ENCODE results near the gene SLC37A1.

SLC37A1 gene

DNA sequence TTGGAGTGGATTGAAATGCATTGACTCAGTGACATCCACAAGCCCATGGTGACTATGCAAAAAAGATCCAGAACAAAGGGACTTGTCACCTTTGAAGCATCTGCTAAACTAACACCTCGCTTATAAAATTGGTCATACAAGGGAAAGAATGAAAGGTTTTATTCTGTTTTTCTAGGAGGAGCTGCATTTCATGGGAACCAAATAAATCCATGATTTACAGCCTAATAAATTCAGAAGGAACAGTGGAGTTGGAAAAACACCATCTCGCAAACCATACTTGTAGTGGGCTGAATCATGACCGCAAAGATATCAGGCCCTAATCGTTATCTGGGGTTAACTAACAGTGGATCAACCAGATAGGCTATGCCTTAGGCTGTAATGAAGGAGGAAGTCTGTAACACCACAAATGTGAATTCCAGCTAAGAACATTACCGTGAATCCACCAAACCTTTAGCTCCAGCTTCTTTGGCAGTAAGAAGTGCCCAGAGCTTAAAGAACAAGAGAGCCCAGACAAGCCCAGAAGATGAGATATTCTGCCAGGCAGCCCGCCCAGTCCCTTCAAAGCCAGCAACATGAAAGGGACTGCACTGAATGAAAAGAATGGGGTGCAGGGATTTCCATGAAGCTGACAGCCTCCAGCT, 45.0 kb upstream of the SLC37A1 start (continued):
- TF ChIP-seq ZNF544 (tag by site-specific recombination; IDR thresholded peaks at IDR 0.05) (no peak), ZNF600 (tag by site-specific recombination; IDR thresholded peaks at IDR 0.05) (0 out of 2 replicates have a peak, but pooled peaks have one; percentile 50), ZNF561 (tag by site-specific recombination; IDR thresholded peaks at IDR 0.05; ENCODE audit: borderline replicate concordance) (peak; percentile 21; the same call in 1 of the 2 replicates), ZNF423 (tag by site-specific recombination; IDR thresholded peaks at IDR 0.05) (peak; percentile 59; the same call in 1 of the 2 replicates), ZNF610 (tag by site-specific recombination; IDR thresholded peaks at IDR 0.05; ENCODE audit: borderline replicate concordance) (no peak), FEZF1 (tag by site-specific recombination; IDR thresholded peaks at IDR 0.05) (peak; percentile 90), SP7 (tag by site-specific recombination; IDR thresholded peaks at IDR 0.05) (peak; percentile 53; the same call in 1 of the 2 replicates), ZNF707 (tag by site-specific recombination; IDR thresholded peaks at IDR 0.05) (no peak)
- TF ChIP-seq, protein P1, sequence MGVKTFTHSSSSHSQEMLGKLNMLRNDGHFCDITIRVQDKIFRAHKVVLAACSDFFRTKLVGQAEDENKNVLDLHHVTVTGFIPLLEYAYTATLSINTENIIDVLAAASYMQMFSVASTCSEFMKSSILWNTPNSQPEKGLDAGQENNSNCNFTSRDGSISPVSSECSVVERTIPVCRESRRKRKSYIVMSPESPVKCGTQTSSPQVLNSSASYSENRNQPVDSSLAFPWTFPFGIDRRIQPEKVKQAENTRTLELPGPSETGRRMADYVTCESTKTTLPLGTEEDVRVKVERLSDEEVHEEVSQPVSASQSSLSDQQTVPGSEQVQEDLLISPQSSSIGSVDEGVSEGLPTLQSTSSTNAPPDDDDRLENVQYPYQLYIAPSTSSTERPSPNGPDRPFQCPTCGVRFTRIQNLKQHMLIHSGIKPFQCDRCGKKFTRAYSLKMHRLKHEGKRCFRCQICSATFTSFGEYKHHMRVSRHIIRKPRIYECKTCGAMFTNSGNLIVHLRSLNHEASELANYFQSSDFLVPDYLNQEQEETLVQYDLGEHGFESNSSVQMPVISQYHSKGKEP (tag by site-specific recombination; IDR thresholded peaks at IDR 0.05) = 0 out of 2 replicates have a peak, but pooled peaks have one; percentile 6
- TF ChIP-seq, protein P2, sequence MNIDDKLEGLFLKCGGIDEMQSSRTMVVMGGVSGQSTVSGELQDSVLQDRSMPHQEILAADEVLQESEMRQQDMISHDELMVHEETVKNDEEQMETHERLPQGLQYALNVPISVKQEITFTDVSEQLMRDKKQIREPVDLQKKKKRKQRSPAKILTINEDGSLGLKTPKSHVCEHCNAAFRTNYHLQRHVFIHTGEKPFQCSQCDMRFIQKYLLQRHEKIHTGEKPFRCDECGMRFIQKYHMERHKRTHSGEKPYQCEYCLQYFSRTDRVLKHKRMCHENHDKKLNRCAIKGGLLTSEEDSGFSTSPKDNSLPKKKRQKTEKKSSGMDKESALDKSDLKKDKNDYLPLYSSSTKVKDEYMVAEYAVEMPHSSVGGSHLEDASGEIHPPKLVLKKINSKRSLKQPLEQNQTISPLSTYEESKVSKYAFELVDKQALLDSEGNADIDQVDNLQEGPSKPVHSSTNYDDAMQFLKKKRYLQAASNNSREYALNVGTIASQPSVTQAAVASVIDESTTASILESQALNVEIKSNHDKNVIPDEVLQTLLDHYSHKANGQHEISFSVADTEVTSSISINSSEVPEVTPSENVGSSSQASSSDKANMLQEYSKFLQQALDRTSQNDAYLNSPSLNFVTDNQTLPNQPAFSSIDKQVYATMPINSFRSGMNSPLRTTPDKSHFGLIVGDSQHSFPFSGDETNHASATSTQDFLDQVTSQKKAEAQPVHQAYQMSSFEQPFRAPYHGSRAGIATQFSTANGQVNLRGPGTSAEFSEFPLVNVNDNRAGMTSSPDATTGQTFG (tag by site-specific recombination; IDR thresholded peaks at IDR 0.05; ENCODE audit: borderline replicate concordance) = no peak
- TF ChIP-seq, protein P3, sequence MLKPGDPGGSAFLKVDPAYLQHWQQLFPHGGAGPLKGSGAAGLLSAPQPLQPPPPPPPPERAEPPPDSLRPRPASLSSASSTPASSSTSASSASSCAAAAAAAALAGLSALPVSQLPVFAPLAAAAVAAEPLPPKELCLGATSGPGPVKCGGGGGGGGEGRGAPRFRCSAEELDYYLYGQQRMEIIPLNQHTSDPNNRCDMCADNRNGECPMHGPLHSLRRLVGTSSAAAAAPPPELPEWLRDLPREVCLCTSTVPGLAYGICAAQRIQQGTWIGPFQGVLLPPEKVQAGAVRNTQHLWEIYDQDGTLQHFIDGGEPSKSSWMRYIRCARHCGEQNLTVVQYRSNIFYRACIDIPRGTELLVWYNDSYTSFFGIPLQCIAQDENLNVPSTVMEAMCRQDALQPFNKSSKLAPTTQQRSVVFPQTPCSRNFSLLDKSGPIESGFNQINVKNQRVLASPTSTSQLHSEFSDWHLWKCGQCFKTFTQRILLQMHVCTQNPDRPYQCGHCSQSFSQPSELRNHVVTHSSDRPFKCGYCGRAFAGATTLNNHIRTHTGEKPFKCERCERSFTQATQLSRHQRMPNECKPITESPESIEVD (tag by site-specific recombination; IDR thresholded peaks at IDR 0.05) = peak; percentile 62; the same call in 1 of the 2 replicates
- TF ChIP-seq, protein P4, sequence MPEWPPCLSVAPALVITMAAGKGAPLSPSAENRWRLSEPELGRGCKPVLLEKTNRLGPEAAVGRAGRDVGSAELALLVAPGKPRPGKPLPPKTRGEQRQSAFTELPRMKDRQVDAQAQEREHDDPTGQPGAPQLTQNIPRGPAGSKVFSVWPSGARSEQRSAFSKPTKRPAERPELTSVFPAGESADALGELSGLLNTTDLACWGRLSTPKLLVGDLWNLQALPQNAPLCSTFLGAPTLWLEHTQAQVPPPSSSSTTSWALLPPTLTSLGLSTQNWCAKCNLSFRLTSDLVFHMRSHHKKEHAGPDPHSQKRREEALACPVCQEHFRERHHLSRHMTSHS (tag by site-specific recombination; IDR thresholded peaks at IDR 0.05) = peak; percentile 84

DNA sequence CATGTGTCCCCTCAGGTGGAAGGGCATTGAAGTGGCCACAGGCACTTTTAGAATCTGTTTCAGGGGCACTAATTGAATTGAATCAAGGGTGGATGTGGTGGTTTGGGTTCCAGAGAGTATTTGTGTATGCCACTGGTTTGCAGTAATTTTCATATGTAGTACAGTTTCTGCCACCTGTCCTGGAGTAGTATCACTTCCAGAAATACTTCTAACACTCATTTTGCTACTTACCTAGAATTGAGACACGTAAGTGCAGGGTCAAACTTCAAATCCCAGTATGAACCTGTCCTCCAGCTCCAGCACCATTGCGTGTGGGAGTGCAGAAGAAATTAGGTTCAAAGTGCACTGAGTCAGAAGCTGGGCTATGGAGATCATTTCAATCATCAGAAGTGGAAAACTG, 44.4 kb upstream of the SLC37A1 start:
- TF ChIP-seq, protein P5, sequence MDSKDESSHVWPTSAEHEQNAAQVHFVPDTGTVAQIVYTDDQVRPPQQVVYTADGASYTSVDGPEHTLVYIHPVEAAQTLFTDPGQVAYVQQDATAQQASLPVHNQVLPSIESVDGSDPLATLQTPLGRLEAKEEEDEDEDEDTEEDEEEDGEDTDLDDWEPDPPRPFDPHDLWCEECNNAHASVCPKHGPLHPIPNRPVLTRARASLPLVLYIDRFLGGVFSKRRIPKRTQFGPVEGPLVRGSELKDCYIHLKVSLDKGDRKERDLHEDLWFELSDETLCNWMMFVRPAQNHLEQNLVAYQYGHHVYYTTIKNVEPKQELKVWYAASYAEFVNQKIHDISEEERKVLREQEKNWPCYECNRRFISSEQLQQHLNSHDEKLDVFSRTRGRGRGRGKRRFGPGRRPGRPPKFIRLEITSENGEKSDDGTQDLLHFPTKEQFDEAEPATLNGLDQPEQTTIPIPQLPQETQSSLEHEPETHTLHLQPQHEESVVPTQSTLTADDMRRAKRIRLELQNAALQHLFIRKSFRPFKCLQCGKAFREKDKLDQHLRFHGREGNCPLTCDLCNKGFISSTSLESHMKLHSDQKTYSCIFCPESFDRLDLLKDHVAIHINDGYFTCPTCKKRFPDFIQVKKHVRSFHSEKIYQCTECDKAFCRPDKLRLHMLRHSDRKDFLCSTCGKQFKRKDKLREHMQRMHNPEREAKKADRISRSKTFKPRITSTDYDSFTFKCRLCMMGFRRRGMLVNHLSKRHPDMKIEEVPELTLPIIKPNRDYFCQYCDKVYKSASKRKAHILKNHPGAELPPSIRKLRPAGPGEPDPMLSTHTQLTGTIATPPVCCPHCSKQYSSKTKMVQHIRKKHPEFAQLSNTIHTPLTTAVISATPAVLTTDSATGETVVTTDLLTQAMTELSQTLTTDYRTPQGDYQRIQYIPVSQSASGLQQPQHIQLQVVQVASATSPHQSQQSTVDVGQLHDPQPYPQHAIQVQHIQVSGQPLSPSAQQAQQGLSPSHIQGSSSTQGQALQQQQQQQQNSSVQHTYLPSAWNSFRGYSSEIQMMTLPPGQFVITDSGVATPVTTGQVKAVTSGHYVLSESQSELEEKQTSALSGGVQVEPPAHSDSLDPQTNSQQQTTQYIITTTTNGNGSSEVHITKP (tag by site-specific recombination; IDR thresholded peaks at IDR 0.05) = no peak
- TF ChIP-seq ZNF776 (tag by site-specific recombination; IDR thresholded peaks at IDR 0.05; ENCODE audit: borderline replicate concordance) = no peak
- no peak for TF ChIP-seq ZNF121 (tag by site-specific recombination; IDR thresholded peaks at IDR 0.05)
- TF ChIP-seq ZNF791 (tag by site-specific recombination; IDR thresholded peaks at IDR 0.05) = no peak
- peaks cover 17% of the 10 kb centered on the region for H3K4me1 ChIP-seq (ENCODE audit: control insufficient read depth, insufficient read depth, low read length)

More for the DNA sequence above, 44.4 kb upstream of the SLC37A1 start:
- ChIA-PET POLR2A (no interaction called here), CTCF (interaction anchor here (0.6 kb wide), 1 partner anchor 161 kb away, joined by 3 read pairs; no protein-coding TSS in a partner anchor)
- H3K36me3 ChIP-seq (ENCODE audit: control insufficient read depth in 2 of 2, insufficient read depth in 1 of 2, low read length in 2 of 2) = no peaks in the 10 kb centered on the region
- no peak overlapping the region; the same call in 1 of the 2 replicates for H3K27ac ChIP-seq (ENCODE audit: extremely low read depth, low read depth, low read length)
- no peaks in the 10 kb centered on the region for H3K9me3 ChIP-seq (ENCODE audit: control insufficient read depth, insufficient read depth, low read depth, low read length)
- H3K4me3 ChIP-seq (ENCODE audit: low read depth, low read length) = no peak overlapping the region
